Trophoblast cell (in vitro differentiated cells and primary cell): ENCODE data around the gene MOV10L1.

Experiments used
- DNase-seq, 2 donors: peaks; one replicate each; pipeline ENCODE4 v3.0.0-alpha.2; 2016
- H2AFZ ChIP-seq: 2 replicates; pipeline ENCODE4 v1.6.1; 2013; ENCODE audit warnings: low read length, moderate library complexity, mild to moderate bottlenecking; ENCODE audit not compliant: insufficient read depth, poor library complexity
- H2AK5ac ChIP-seq: 2 replicates; pipeline ENCODE4 v1.6.1; 2013; ENCODE audit warnings: mild to moderate bottlenecking, low read length
- H2BK120ac ChIP-seq: 2 replicates; pipeline ENCODE4 v1.6.1; 2013; ENCODE audit warnings: low read length, mild to moderate bottlenecking, moderate library complexity; ENCODE audit not compliant: insufficient read depth, poor library complexity
- H2BK12ac ChIP-seq: 2 replicates; pipeline ENCODE4 v1.6.1; 2013; ENCODE audit warnings: mild to moderate bottlenecking, low read length, moderate library complexity
- H2BK5ac ChIP-seq: 2 replicates; pipeline ENCODE4 v1.6.1; 2013; ENCODE audit warnings: low read length, low read depth, moderate library complexity, mild to moderate bottlenecking; ENCODE audit not compliant: poor library complexity
- H3K14ac ChIP-seq: 2 replicates; pipeline ENCODE4 v1.6.1; 2013; ENCODE audit warnings: mild to moderate bottlenecking, low read length
- H3K18ac ChIP-seq: 2 replicates; pipeline ENCODE4 v1.6.1; 2013; ENCODE audit warnings: mild to moderate bottlenecking, low read length
- H3K23ac ChIP-seq: 2 replicates; pipeline ENCODE4 v1.6.1; 2013; ENCODE audit warnings: low read length
- H3K27ac ChIP-seq: 2 replicates; pipeline ENCODE4 v1.5.1; 2013; ENCODE audit warnings: low read depth, mild to moderate bottlenecking, inconsistent platforms, low read length, moderate library complexity
- H3K27me3 ChIP-seq: 2 replicates; pipeline ENCODE4 v1.6.1; 2013; ENCODE audit warnings: inconsistent platforms, mild to moderate bottlenecking, low read length, moderate library complexity; ENCODE audit not compliant: insufficient read depth
- H3K36me3 ChIP-seq, 2 experiments: 1 replicate in 1 of 2; 2 replicates in 1 of 2; pipeline ENCODE4 v1.6.1; 2013; ENCODE audit warnings: low read length in 2 of 2, mild to moderate bottlenecking in 2 of 2, moderate library complexity in 1 of 2; ENCODE audit not compliant: insufficient read depth in 2 of 2, control insufficient read depth in 1 of 2
- H3K4ac ChIP-seq: 2 replicates; pipeline ENCODE4 v1.6.1; 2013; ENCODE audit warnings: low read depth, mild to moderate bottlenecking, low read length, moderate library complexity
- H3K4me1 ChIP-seq, 2 experiments: 1 replicate in 1 of 2; 2 replicates in 1 of 2; pipeline ENCODE4 v1.6.1; 2013; ENCODE audit warnings: low read length in 2 of 2, mild to moderate bottlenecking in 2 of 2, moderate library complexity in 1 of 2; ENCODE audit not compliant: insufficient read depth in 2 of 2, control insufficient read depth in 1 of 2
- H3K4me2 ChIP-seq: 2 replicates; pipeline ENCODE4 v1.6.1; 2013; ENCODE audit warnings: inconsistent platforms, mild to moderate bottlenecking, low read length, moderate library complexity
- H3K4me3 ChIP-seq: 2 replicates; pipeline ENCODE4 v1.5.1; 2013; ENCODE audit warnings: mild to moderate bottlenecking, low read depth, low read length, inconsistent platforms
- H3K79me1 ChIP-seq: one replicate; pipeline ENCODE4 v1.6.1; 2013; ENCODE audit warnings: low read length
- H3K79me2 ChIP-seq: 2 replicates; pipeline ENCODE4 v1.6.1; 2013; ENCODE audit warnings: low read length, mild to moderate bottlenecking; ENCODE audit not compliant: control insufficient read depth, insufficient read depth, poor library complexity
- H3K9ac ChIP-seq: 2 replicates; pipeline ENCODE4 v1.6.1; 2013; ENCODE audit warnings: mild to moderate bottlenecking, low read length
- H3K9me3 ChIP-seq: 2 replicates; pipeline ENCODE4 v1.6.1; 2013; ENCODE audit warnings: low read depth, mild to moderate bottlenecking, control low read depth, inconsistent platforms, low read length; ENCODE audit not compliant: insufficient read depth
- H4K12ac ChIP-seq: 2 replicates; pipeline ENCODE4 v1.6.1; 2013; ENCODE audit warnings: low read depth, mild to moderate bottlenecking, low read length, moderate library complexity
- H4K8ac ChIP-seq: 2 replicates; pipeline ENCODE4 v1.6.1; 2013; ENCODE audit warnings: low read depth, mild to moderate bottlenecking, low read length, moderate library complexity
- H4K91ac ChIP-seq: one replicate; pipeline ENCODE4 v1.6.1; 2013; ENCODE audit warnings: low read depth, mild to moderate bottlenecking, low read length, moderate library complexity
- WGBS: extraction: QIAGEN DNeasy Blood & Tissue Kit; methylation state at CpG from one replicate; pipeline ENCODE4 v1.1.7; 2013; ENCODE audit warnings: missing lambda C conversion rate; ENCODE audit not compliant: insufficient read length, insufficient coverage; ENCODE audit errors: extremely low coverage; 5-methylcytosine and 5-hydroxymethylcytosine counted together

MOV10L1 gene

GRCh38 chr22:50160947-50161346, 71.1 kb downstream of the MOV10L1 start:
- H4K12ac ChIP-seq: no peak overlapping the region
- H3K79me1 ChIP-seq: no peaks in the 10 kb centered on the region
- H2BK5ac ChIP-seq: no peak overlapping the region
- H3K14ac ChIP-seq: no peak overlapping the region
- no peak overlapping the region for H3K4ac ChIP-seq
- no peak overlapping the region for H2BK120ac ChIP-seq
- no peak overlapping the region for H3K23ac ChIP-seq
- WGBS: no CpG with 5 or more reads among the region's 7 CpGs
- H3K36me3 ChIP-seq: no peaks in the 10 kb centered on the region
- H3K27me3 ChIP-seq: peaks cover 6% of the 10 kb centered on the region
- no peaks in the 10 kb centered on the region for H3K79me2 ChIP-seq
- no peak overlapping the region for H4K8ac ChIP-seq
- no peak for DNase-seq
- H3K9ac ChIP-seq: no peak overlapping the region
- no peak overlapping the region for H3K27ac ChIP-seq
- H3K4me3 ChIP-seq: no peak overlapping the region
- H4K91ac ChIP-seq: no peak overlapping the region
- no peak overlapping the region for H2BK12ac ChIP-seq
- no peak overlapping the region for H3K18ac ChIP-seq
- no peak overlapping the region for H3K4me2 ChIP-seq
- H3K4me1 ChIP-seq: no peaks in the 10 kb centered on the region
- no peak overlapping the region for H2AK5ac ChIP-seq
- no peak overlapping the region for H2AFZ ChIP-seq
- peaks cover 9% of the 10 kb centered on the region for H3K9me3 ChIP-seq

GRCh38 chr22:50161508-50162390, 71.9 kb downstream of the MOV10L1 start:
- H3K4me3 ChIP-seq: peak overlapping the region; percentile 11

GRCh38 chr22:50162391-50162956, 72.7 kb downstream of the MOV10L1 start:
- H3K4me3 ChIP-seq: no peak overlapping the region
- H3K9ac ChIP-seq: no peak overlapping the region
- no peaks in the 10 kb centered on the region for H3K36me3 ChIP-seq
- no peak overlapping the region for H3K4me2 ChIP-seq
- DNase-seq: no peak
- no peak overlapping the region for H4K8ac ChIP-seq
- no peak overlapping the region for H2AFZ ChIP-seq
- H3K79me2 ChIP-seq: no peaks in the 10 kb centered on the region
- peaks cover 14% of the 10 kb centered on the region for H3K9me3 ChIP-seq
- H3K18ac ChIP-seq: no peak overlapping the region
- H3K79me1 ChIP-seq: no peaks in the 10 kb centered on the region
- no peak overlapping the region for H3K14ac ChIP-seq
- H4K91ac ChIP-seq: no peak overlapping the region
- H2BK12ac ChIP-seq: no peak overlapping the region
- no peak overlapping the region for H3K23ac ChIP-seq
- no peak overlapping the region for H2AK5ac ChIP-seq
- WGBS: no CpG with 5 or more reads among the region's 10 CpGs
- H2BK120ac ChIP-seq: no peak overlapping the region
- H3K27ac ChIP-seq: no peak overlapping the region
- H2BK5ac ChIP-seq: no peak overlapping the region
- H3K4ac ChIP-seq: no peak overlapping the region
- H3K27me3 ChIP-seq: peaks cover 3% of the 10 kb centered on the region
- no peaks in the 10 kb centered on the region for H3K4me1 ChIP-seq
- no peak overlapping the region for H4K12ac ChIP-seq

More at GRCh38 chr22:50161508-50162390, 71.9 kb downstream of the MOV10L1 start:
- Histone ChIP-seq H4K91ac (no peak overlapping the region), H3K27ac (no peak overlapping the region), H2AFZ (no peak overlapping the region), H3K14ac (no peak overlapping the region), H3K79me1 (no peaks in the 10 kb centered on the region), H3K18ac (no peak overlapping the region), H3K9me3 (peaks cover 14% of the 10 kb centered on the region), H3K23ac (no peak overlapping the region), H3K36me3 (no peaks in the 10 kb centered on the region), H3K9ac (no peak overlapping the region), H3K79me2 (no peaks in the 10 kb centered on the region), H2AK5ac (no peak overlapping the region), H2BK12ac (no peak overlapping the region), H3K4me2 (no peak overlapping the region), H2BK5ac (no peak overlapping the region), H3K27me3 (peaks cover 6% of the 10 kb centered on the region), H4K8ac (no peak overlapping the region), H2BK120ac (no peak overlapping the region), H3K4ac (no peak overlapping the region), H3K4me1 (no peaks in the 10 kb centered on the region), H4K12ac (no peak overlapping the region)
- WGBS: no CpG with 5 or more reads among the region's 23 CpGs
- DNase-seq: no peak

GRCh38 chr22:50165436-50166123, 75.8 kb downstream of the MOV10L1 start:
- Histone ChIP-seq H4K91ac (no peak overlapping the region), H3K9me3 (peaks cover 15% of the 10 kb centered on the region), H3K14ac (no peak overlapping the region), H3K18ac (no peak overlapping the region), H2BK120ac (no peak overlapping the region), H4K8ac (no peak overlapping the region), H3K23ac (no peak overlapping the region), H3K79me1 (peaks cover 2% of the 10 kb centered on the region), H3K27ac (no peak overlapping the region), H3K4me3 (no peak overlapping the region), H3K4me1 (no peaks in the 10 kb centered on the region), H3K36me3 (no peaks in the 10 kb centered on the region), H3K9ac (no peak overlapping the region), H3K79me2 (no peaks in the 10 kb centered on the region), H2AK5ac (no peak overlapping the region), H3K4ac (no peak overlapping the region), H2BK5ac (no peak overlapping the region), H2BK12ac (no peak overlapping the region), H3K27me3 (peaks cover 9% of the 10 kb centered on the region), H2AFZ (no peak overlapping the region), H4K12ac (no peak overlapping the region), H3K4me2 (no peak overlapping the region)
- WGBS: no CpG with 5 or more reads among the region's 28 CpGs
- no peak for DNase-seq
